Thyroid gland (tissue), 4 donors: ENCODE data around the gene PI16. TPM values are rescaled to one million over a fixed set of nuclear protein-coding genes. Genes with fewer than 3 reads are reported as not detected.

ENCODE experiments used
- DNase-seq, 2 donors: peaks; one replicate each; pipeline ENCODE4 v3.0.0-alpha.2; 2019
- H3K27ac ChIP-seq, 3 donors: fragments of 200-600 bp; sonication (generic); 1 replicate in 2 of 3; 2 replicates in 1 of 3; pipeline ENCODE4 v1.5.1; 2016 to 2019; ENCODE audit warnings: mild to moderate bottlenecking in 1 of 3, moderate library complexity in 1 of 3
- H3K27me3 ChIP-seq: fragments of 200-600 bp; sonication (generic); one replicate; pipeline ENCODE4 v1.5.1; 2019
- H3K36me3 ChIP-seq, 2 donors: fragments of 200-600 bp; sonication (generic); one replicate each; pipeline ENCODE4 v1.5.1; 2016 to 2019
- H3K4me1 ChIP-seq, 2 donors: fragments of 200-600 bp; sonication (generic); one replicate each; pipeline ENCODE4 v1.5.1; 2017 to 2019
- H3K4me3 ChIP-seq, 3 donors: fragments of 200-600 bp; sonication (generic); replicated peaks in 1 of 3; 1 replicate in 2 of 3; 2 replicates in 1 of 3; pipeline ENCODE4 v1.5.1; 2016; ENCODE audit warnings: mild to moderate bottlenecking in 1 of 3
- H3K9me3 ChIP-seq: fragments of 200-600 bp; sonication (generic); one replicate; pipeline ENCODE4 v1.5.1; 2017
- CTCF ChIP-seq, 6 experiments: fragments of 200-600 bp in 3 of 6; fragments of 450-650 bp in 3 of 6; sonication (generic) in 3 of 6; IDR thresholded peaks; one replicate each; pipeline ENCODE4 v1.5.1; 2016 to 2019; ENCODE audit warnings: antibody characterized with exemption in 6 of 6, mild to moderate bottlenecking in 2 of 6, inconsistent platforms in 1 of 6, moderate library complexity in 1 of 6
- POLR2A ChIP-seq, 2 donors: fragments of 450-650 bp; IDR thresholded peaks; one replicate each; pipeline ENCODE4 v1.6.1; 2017; ENCODE audit warnings: antibody characterized with exemption in 2 of 2, mild to moderate bottlenecking in 2 of 2, moderate library complexity in 1 of 2
- WGBS, 2 donors: methylation state at CpG; one replicate each; pipeline ENCODE4 v1.1.5; 2017; 5-methylcytosine and 5-hydroxymethylcytosine counted together
- intact Hi-C: fragments of 100-400 bp; cut with DNase I; formaldehyde crosslinking; loops from one replicate; pipeline ENCODE4 v1.15.1; 2023
- total RNA-seq, 4 donors: library from RNA; depleted of rRNA; stranded (reverse); fragments of >200 nt; gene quantifications; one replicate each; pipeline ENCODE4 v1.2.3, GENCODE V29; 2016

Gene PI16
- total RNA-seq, result 10 to 100 TPM in 2 of 4 donors, 1 to 10 TPM in 2; 5.1 to 22.9 (median 9.1) TPM

- Histone ChIP-seq H3K9me3 (no peaks in the 10 kb centered on the region), H3K36me3 (no peaks in the 10 kb centered on the region), H3K27me3 (no peaks in the 10 kb centered on the region), H3K27ac (no peak within 1 kb of the TSS), H3K4me1 (no peaks in the 10 kb centered on the region), H3K4me3 (no peak within 1 kb of the TSS)
- 57 to 74% methylated on average over 1 to 8 of the region's 14 CpGs for WGBS, 2 donors
- intact Hi-C loops, result no loop called here
- no peak for TF ChIP-seq CTCF (IDR thresholded peaks at IDR 0.05)
- no peak for TF ChIP-seq POLR2A (IDR thresholded peaks at IDR 0.05)
- DNase-seq, result no peak
These were observed at the start of gene PI16 for GRCh38 chr6:36954262-36954931. PI16 (plus strand) TSS chr6:36954738; CDS start chr6:36954761, 23 bp downstream.

DNA sequence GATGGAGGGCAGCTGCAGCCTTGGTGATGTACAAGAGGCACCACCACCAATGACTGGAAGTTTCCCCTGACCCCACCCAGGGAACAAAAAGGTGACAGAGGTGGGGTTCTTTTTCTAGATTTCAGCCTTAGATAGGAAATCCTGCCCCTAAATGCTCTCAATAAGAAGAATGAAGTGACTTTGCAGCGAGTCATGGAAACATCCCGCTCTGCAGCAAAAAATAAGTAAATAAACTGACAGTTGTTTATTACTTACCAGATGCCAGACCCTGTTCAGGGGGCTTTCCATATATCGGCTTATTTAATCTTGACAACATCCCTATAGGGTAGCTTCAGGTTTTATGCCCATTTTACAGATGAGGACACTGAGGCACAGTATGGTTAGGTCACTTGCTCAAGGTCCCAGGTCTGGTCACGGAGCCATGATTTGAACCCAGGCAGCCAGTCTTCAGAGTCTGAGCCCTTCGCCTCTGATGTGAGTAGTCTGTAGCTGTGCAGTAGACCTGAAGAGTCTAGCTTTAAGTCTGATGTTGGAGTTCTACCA, 49.6 kb upstream of the PI16 start:
- intact Hi-C loops, result no loop called here
- TF ChIP-seq CTCF (IDR thresholded peaks at IDR 0.05) (no peak), POLR2A (IDR thresholded peaks at IDR 0.05) (no peak)
- Histone ChIP-seq H3K27ac (peak overlapping the region in 2 of 3 donors; percentile 85 to 91), H3K9me3 (no peaks in the 10 kb centered on the region), H3K36me3 (peaks cover 18 to 23% of the 10 kb centered on the region in 2 donors), H3K4me1 (peaks cover 39 to 42% of the 10 kb centered on the region in 2 donors), H3K4me3 (no peak overlapping the region), H3K27me3 (no peaks in the 10 kb centered on the region)
- WGBS, 2 donors, result 94 to 97% methylated on average over 5 of the region's 5 CpGs
- no peak for DNase-seq

GRCh38 chr6:36906539-36907325, 47.8 kb upstream of the PI16 start:
- Histone ChIP-seq H3K4me3 (no peak overlapping the region), H3K9me3 (no peaks in the 10 kb centered on the region), H3K27ac (peak overlapping the region; percentile 85 to 91 (median 87)), H3K4me1 (peaks cover 39 to 42% of the 10 kb centered on the region in 2 donors), H3K36me3 (peaks cover 9 to 15% of the 10 kb centered on the region in 2 donors), H3K27me3 (no peaks in the 10 kb centered on the region)
- WGBS, 2 donors, result 3 to 11% methylated on average over 2 of the region's 2 CpGs
- intact Hi-C loops, result no loop called here
- peak; percentile 93 to 95 for DNase-seq
- TF ChIP-seq POLR2A (IDR thresholded peaks at IDR 0.05) (no peak), CTCF (IDR thresholded peaks at IDR 0.05) (no peak)

DNA sequence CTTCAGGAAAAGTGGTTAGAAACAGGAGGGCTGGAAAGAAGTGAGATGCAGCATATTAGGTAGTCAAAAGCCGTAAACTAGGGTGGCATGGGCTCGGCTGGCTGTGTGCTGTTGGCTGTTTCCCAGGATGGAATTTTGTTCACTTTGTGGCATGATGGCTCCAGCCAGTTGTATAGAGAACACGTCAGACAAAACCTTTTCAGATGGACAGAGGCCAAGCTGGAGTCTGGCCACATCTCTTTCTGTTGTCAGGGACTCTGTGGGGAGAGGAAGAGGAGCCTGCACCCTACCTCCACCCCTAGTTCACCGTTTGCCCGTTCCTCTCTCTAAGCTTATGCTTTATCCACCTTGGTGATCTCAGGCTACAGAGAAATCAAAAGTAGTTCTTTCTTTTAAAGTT, 46.8 kb upstream of the PI16 start:
- Histone ChIP-seq H3K9me3 (no peaks in the 10 kb centered on the region), H3K27ac (peak overlapping the region; percentile 85 to 91 (median 87)), H3K27me3 (no peaks in the 10 kb centered on the region), H3K36me3 (peaks cover 0 to 4% of the 10 kb centered on the region in 2 donors), H3K4me1 (peaks cover 41 to 42% of the 10 kb centered on the region in 2 donors), H3K4me3 (no peak overlapping the region)
- TF ChIP-seq CTCF (IDR thresholded peaks at IDR 0.05) (no peak), POLR2A (IDR thresholded peaks at IDR 0.05) (peak in 1 of 2 donors; percentile 27)
- 15 to 26% methylated on average over 5 of the region's 5 CpGs for WGBS, 2 donors
- DNase-seq, result peak; percentile 92 to 93
- intact Hi-C loops, result no loop called here
